ENCODE measurements around the gene IFITM1.
"Not testable (repeated sequence)": the region's sequence is repeated elsewhere in the genome, so short reads cannot be mapped to it uniquely, and the experiment has no call there.

IFITM1 gene

GRCh38 chr11:308740-309665, 4.8 kb upstream of the IFITM1 start:
- in situ Hi-C loops (cut with MboI; ENCODE audit: low sequenced_read_pairs): not testable (repeated sequence)

- in situ Hi-C loops (cut with MboI; ENCODE audit: low sequenced_read_pairs): not testable (repeated sequence)
Observed at GRCh38 chr11:309979-310572, 3.8 kb upstream of the IFITM1 start.

DNA sequence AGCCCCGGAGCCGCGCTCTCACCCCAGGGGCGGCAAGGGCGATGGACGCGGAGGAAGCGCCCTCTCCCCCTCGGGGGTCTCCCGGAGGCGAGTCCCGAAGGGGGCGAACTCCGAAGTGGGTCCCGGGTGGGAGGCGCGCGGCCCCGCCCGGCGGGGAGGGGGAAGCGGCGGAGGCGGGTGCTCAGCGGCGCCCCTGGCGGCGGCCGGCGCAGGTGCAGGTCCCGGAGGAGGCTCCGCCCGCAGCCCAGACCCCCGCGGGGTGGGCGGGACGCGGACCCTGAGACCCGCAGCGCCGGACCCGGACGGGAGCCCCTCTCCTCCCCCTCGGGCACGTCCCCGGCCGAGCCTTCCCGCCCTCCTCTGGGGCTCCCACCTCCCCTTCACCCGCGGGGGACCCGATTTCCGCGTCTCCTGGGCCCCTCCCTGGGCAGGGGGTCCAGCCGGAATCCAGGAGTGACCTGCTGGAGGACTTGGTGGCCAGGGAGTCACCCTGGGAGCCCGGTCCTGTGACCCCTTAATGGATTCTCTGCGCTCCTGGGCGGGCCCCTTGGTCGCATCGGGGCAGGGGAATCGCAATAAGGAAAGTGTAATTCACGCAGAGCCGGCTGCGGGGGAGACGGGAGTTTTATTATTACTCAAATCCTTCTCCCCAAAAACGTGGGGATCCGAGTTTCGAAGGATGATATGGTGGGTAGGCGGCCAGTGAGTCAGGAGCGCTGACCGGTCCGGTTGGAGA, 2.7 kb upstream of the IFITM1 start:
- in situ Hi-C loops (cut with MboI; ENCODE audit: low sequenced_read_pairs): not testable (repeated sequence)

DNA sequence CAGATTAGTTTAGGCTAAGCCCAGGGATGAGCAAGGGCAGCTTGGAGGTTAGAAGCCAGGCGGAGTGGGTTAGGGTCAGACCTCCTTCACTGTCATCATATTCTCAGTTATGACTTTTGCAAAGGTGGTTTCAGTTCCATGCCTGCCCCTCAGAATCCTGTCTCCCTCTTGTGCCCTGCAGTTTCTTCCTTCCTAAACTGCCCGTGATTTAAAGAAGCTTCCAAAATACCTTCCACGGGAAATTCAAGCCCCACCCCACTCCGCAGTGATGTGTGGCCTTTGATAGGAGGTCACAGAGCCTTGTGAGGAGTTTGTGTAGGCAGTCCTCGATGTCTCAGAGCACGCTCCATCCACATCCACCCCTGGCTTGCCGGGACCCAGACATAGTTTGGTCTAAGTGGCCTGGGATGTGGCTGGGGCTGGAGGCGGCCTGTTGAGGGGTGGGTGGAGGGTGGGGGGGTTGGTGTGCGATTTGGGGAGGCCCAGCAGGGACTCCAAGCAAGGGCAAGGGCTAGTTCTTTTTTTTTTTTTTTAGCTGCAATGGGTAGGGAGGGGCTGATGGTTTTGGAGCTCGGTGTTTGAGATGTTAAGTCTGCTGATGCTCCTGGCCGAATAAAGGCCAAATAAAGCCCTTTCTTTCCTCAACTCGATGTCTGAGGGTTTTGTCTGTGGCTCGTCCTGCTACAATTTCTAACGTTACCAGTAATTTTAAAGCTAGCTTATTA, 1.6 kb upstream of the IFITM1 start:
- in situ Hi-C loops (cut with MboI; ENCODE audit: low sequenced_read_pairs): no loop called here

DNA sequence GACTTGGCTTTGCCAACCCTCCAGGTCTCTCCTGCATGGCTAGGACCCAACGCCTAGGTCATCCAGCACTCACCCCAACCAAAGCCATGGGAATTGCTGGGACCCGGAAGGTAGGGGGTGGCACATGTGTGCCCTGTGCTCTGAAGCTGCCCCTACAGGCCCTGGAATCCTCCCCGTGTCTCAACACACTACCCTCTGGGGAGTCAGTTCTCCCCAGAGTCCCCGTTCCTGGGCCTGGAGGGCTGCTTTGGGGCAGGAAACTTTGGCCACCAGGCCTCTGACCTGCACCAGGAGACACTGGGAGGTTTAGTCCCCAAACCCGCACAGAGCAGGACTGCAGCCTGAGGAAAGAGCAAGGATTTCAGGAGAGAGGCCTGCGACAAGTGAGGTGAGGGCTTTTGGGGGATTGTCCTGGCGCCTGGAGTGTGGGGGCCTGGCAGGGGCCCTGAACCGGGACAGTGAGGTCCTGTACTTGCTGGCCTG, 495 bp upstream of the IFITM1 start:
- in situ Hi-C loops (cut with MboI; ENCODE audit: low sequenced_read_pairs): no loop called here

DNA sequence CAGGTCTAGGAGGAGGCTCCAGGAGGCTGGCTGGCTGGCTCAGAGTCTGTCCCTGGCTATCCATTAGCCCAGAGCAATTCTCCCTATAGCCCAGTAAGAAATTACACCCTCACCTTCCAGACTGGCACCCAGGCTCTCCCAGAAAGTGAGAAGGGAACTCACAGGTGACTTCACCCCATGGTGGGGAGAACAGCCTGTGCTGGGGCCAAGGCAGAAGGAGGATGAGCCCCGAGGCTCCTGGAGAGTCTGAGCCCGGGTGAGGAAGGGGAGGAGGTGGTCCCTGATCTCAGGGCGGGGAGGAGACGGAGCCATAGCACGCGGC, 675 bp downstream of the IFITM1 start:
- in situ Hi-C loops (cut with MboI; ENCODE audit: low sequenced_read_pairs): not testable (repeated sequence)

- in situ Hi-C loops (cut with MboI; ENCODE audit: low sequenced_read_pairs): no loop called here
Observed at GRCh38 chr11:315051-315481, 1.2 kb downstream of the IFITM1 start.

DNA sequence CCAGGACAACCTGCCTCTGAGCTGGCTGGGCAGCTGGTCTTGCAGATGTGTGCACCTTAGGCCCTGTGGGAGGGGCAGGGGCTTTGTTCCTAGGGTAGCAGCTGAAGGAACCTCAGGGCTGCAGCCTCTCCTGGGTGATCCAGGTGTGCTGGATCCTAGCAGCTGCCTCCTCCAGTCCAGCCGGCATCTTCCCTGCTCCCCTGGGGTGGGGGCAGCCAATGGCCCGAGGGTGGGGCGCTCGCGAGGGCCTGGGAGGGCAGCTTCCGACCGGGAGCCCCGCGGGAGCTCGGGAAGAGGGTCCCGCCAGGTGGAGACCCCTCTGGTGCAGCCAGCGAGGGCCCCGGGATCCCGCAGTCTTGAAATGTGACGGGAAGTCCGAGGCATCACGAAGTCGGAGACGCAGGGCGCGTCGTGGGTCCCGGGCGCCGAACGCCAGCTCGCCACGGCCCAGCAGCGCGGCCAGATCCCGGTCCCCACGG, 1.7 kb downstream of the IFITM1 start:
- in situ Hi-C loops (cut with MboI; ENCODE audit: low sequenced_read_pairs): no loop called here

GRCh38 chr11:316031-316701, 2.3 kb downstream of the IFITM1 start:
- in situ Hi-C loops (cut with MboI; ENCODE audit: low sequenced_read_pairs): no loop called here

GRCh38 chr11:316891-317301, 3.1 kb downstream of the IFITM1 start:
- in situ Hi-C loops (cut with MboI; ENCODE audit: low sequenced_read_pairs): no loop called here

- in situ Hi-C loops (cut with MboI; ENCODE audit: low sequenced_read_pairs): not testable (repeated sequence)
Observed at GRCh38 chr11:317668-318404, 4.0 kb downstream of the IFITM1 start.

DNA sequence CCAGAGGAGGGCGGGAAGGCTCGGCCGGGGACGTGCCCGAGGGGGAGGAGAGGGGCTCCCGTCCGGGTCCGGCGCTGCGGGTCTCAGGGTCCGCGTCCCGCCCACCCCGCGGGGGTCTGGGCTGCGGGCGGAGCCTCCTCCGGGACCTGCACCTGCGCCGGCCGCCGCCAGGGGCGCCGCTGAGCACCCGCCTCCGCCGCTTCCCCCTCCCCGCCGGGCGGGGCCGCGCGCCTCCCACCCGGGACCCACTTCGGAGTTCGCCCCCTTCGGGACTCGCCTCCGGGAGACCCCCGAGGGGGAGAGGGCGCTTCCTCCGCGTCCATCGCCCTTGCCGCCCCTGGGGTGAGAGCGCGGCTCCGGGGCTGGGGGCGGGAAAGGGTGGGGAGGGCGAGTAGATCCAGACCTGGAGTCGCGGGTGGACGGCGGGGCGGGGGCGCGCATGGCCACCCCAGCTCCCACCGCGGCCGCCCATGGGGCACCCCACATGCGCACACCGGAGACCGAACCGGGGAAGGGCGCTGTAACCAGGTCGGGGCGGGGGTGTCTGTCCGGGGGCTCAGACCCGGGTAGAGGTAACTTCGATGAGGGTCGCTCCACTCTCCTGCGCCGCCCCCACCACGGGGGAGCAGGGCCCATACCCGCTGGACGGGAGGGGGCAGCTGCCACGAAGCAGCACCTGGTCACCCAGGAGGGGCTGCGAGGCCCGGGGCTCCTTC, 4.7 kb downstream of the IFITM1 start:
- in situ Hi-C loops (cut with MboI; ENCODE audit: low sequenced_read_pairs): not testable (repeated sequence)

DNA sequence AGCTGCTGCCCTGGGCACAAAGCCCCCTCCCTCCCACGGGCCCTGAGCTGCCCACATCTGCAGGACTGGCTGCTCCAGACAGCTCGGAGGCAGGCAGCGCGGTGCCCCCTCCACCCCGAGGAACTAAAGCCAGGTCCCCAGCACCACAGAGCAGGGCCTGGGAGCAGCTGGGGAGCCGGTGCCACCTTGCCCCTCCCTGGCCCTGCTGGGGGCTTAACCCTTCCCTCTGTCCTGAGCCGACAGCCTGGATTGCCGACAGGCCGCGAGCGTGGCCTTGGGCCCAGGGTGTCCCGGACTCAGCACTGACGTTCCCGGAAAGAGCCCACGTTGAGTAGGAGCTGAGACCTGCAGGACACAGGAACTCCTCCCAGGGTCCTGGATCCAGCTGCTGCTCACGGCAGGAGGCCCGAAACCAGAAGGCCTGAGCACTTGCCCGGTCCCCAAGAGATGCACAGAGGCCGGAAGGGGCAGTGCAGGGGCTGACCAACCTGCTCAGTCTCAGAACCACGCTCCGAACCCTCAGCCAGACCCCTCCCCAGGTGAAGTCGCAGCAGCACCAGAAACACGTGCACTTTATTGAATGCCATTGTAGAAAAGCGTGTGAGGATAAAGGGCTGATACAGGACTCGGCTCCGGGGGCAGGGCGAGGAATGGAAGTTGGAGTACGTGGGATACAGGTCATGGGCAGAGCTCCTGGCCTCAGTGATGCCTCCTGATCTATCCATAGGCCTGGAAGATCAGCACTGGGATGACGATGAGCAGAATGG, 5.5 kb downstream of the IFITM1 start:
- in situ Hi-C loops (cut with MboI; ENCODE audit: low sequenced_read_pairs): not testable (repeated sequence)

DNA sequence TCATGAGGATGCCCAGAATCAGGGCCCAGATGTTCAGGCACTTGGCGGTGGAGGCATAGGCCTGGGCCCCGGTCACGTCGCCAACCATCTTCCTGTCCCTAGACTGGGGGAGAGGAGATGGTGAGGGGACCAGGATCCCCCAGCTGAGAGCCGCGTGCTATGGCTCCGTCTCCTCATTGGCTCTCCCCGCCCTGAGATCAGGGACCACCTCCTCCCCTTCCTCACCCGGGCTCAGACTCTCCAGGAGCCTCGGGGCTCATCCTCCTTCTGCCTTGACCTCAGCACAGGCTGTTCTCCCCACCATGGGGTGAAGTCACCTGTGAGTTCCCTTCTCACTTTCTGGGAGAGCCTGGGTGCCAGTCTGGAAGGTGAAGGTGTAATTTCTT, 6.0 kb downstream of the IFITM1 start:
- in situ Hi-C loops (cut with MboI; ENCODE audit: low sequenced_read_pairs): not testable (repeated sequence)

GRCh38 chr11:324156-324555, 10.3 kb downstream of the IFITM1 start:
- in situ Hi-C loops (cut with MboI; ENCODE audit: low sequenced_read_pairs): no loop called here

- in situ Hi-C loops (cut with MboI; ENCODE audit: low sequenced_read_pairs): not testable (repeated sequence)
Observed at GRCh38 chr11:324593-325517, 11.0 kb downstream of the IFITM1 start.

Data from HL-60/S4 treated with phorbol 12-myristate 13-acetate at 8.2 ng/mL for 4 days and 3 days (cell line).